Pancreas (tissue), 10 donors: ENCODE measurements around the gene L1TD1. TPM values are rescaled to one million over a fixed set of nuclear protein-coding genes. Genes with fewer than 3 reads are reported as not detected.

ENCODE experiments used
- ATAC-seq, 4 donors: fragments of 200-7000 bp; cut with Tn5 transposase; one replicate each; pipeline versions ENCODE4 v1.8.0 to v1.9.1; 2020; ENCODE audit warnings: mild to moderate bottlenecking in 4 of 4, moderate library complexity in 4 of 4
- DNase-seq, 6 donors: peaks; one replicate each; pipeline ENCODE4 v3.0.0-alpha.2; 2020
- FAIRE-seq: peaks from 2 replicates; lab custom pipeline; 2012; peaks lifted over from hg19 to GRCh38; lab: Jason Lieb, UNC
- H3K27ac ChIP-seq, 4 donors: fragments of 200-600 bp; sonication (generic); 1 replicate in 3 of 4; 2 replicates in 1 of 4; pipeline versions ENCODE4 v1.5.0 to v1.8.0; 2020
- H3K27me3 ChIP-seq, 4 donors: fragments of 200-600 bp; one replicate each; pipeline ENCODE4 v1.8.0; 2021
- H3K36me3 ChIP-seq, 3 donors: fragments of 200-600 bp; sonication (generic) in 1 of 3; one replicate each; pipeline versions ENCODE4 v1.5.0 to v1.8.0; 2020 to 2021
- H3K4me1 ChIP-seq, 3 donors: fragments of 200-600 bp; one replicate each; pipeline ENCODE4 v1.8.0; 2021
- H3K4me3 ChIP-seq, 4 donors: fragments of 200-600 bp; sonication (generic) in 2 of 4; one replicate each; pipeline versions ENCODE4 v1.5.0 to v1.8.0; 2020 to 2021
- H3K9me3 ChIP-seq, 4 donors: fragments of 200-600 bp; one replicate each; pipeline ENCODE4 v1.8.0; 2021
- CTCF ChIP-seq, 4 donors: fragments of 200-600 bp; sonication (generic) in 3 of 4; IDR thresholded peaks; one replicate each; pipeline versions ENCODE4 v1.5.0 to v1.8.0; 2021; ENCODE audit warnings: antibody characterized with exemption in 4 of 4
- WGBS, 2 donors: extraction: QIAGEN DNeasy Blood & Tissue Kit; methylation state at CpG; one replicate each; pipeline ENCODE4 v1.1.7; 2013; 5-methylcytosine and 5-hydroxymethylcytosine counted together
- intact Hi-C, 3 donors: fragments of 100-400 bp; cut with DNase I; formaldehyde crosslinking; loops; one replicate each; pipeline versions ENCODE4 v1.11.1 to v1.14.2; 2022
- polyA plus RNA-seq, 2 donors: library from polyadenylated mRNA; stranded (reverse); fragments of 200-250 nt; gene quantifications; one replicate each; pipeline ENCODE4 v1.2.3, GENCODE V29; 2013
- total RNA-seq, 6 donors: library from RNA; stranded (reverse); fragmentation: NEBNext Ultra II Directional in 4 of 6; extraction: Animal tissue kit (Norgen Biotek cat#: 25700) in 4 of 6; gene quantifications; one replicate each; pipeline versions ENCODE4 v1.2.1 to v1.2.4, GENCODE V29; 2021 to 2023
- donor health status: healthy with polysubstance abuse.
- donor health status: DM: no; HTN: no; CAD: no; lungs with moderate emphysema.
- donor health status: DM: no; HTN: no; CAD: no.
- donor health status: control.
- donor health status: control.
- donor health status: Bipolar disorder and iron deficiency.
- donor health status: DM: yes; HTN: yes; CAD: no.
- donor health status: DM: no; HTN: no; CAD: no.
- donor health status: DM: no; HTN: no; CAD: no.
- donor health status: DM: yes; HTN: yes; CAD: no.

Gene L1TD1
- total and polyA plus RNA-seq, 8 donors = 0.03 to 0.28 (median 0.09) TPM; not detected in 2

GRCh38 chr1:62187548-62187947 lies 7.1 kb upstream of the L1TD1 start:
- Histone ChIP-seq H3K27me3 (no peaks in the 10 kb centered on the region), H3K36me3 (no peaks in the 10 kb centered on the region), H3K27ac (no peak overlapping the region), H3K9me3 (no peaks in the 10 kb centered on the region), H3K4me3 (no peak overlapping the region), H3K4me1 (no peaks in the 10 kb centered on the region)
- ATAC-seq (no peak), FAIRE-seq (no peak), DNase-seq (no peak)
- WGBS, 2 donors = 97% methylated on average over 5 of the region's 5 CpGs
- intact Hi-C loops = no loop called here
- TF ChIP-seq CTCF (IDR thresholded peaks at IDR 0.05) = no peak

- Histone ChIP-seq H3K4me3 (no peak overlapping the region), H3K4me1 (no peaks in the 10 kb centered on the region), H3K27me3 (no peaks in the 10 kb centered on the region), H3K27ac (no peak overlapping the region), H3K9me3 (no peaks in the 10 kb centered on the region), H3K36me3 (no peaks in the 10 kb centered on the region)
- ATAC-seq (no peak), FAIRE-seq (no peak), DNase-seq (no peak)
- no peak for TF ChIP-seq CTCF (IDR thresholded peaks at IDR 0.05)
- WGBS, 2 donors = 92 to 97% methylated on average over 8 of the region's 8 CpGs
- intact Hi-C loops = no loop called here
Observed at GRCh38 chr1:62188111-62188510, 6.5 kb upstream of the L1TD1 start.

GRCh38 chr1:62196086-62196690 lies 1.5 kb downstream of the L1TD1 start:
- H3K4me3 ChIP-seq = no peak overlapping the region
- H3K9me3 ChIP-seq = no peaks in the 10 kb centered on the region
- H3K27me3 ChIP-seq = peaks cover 0 to 9% (median 0%) of the 10 kb centered on the region in 4 donors
- no peak overlapping the region for H3K27ac ChIP-seq
- WGBS, 2 donors = 82 to 83% methylated on average over 17 of the region's 17 CpGs
- intact Hi-C loops = no loop called here
- DNase-seq (no peak), ATAC-seq (no peak), FAIRE-seq (no peak)
- no peak for TF ChIP-seq CTCF (IDR thresholded peaks at IDR 0.05)
- no peaks in the 10 kb centered on the region for H3K36me3 ChIP-seq
- H3K4me1 ChIP-seq = peaks cover 0 to 5% (median 4%) of the 10 kb centered on the region in 3 donors

- FAIRE-seq = no peak
Observed at GRCh38 chr1:62198069-62198780, 3.6 kb downstream of the L1TD1 start.

More at GRCh38 chr1:62198069-62198780, 3.6 kb downstream of the L1TD1 start:
- WGBS, 2 donors = 52 to 58% methylated on average over 14 of the region's 14 CpGs
- H3K27ac ChIP-seq = no peak overlapping the region
- H3K27me3 ChIP-seq = peaks cover 0 to 9% (median 0%) of the 10 kb centered on the region in 4 donors
- no peak for TF ChIP-seq CTCF (IDR thresholded peaks at IDR 0.05)
- DNase-seq (no peak), ATAC-seq (no peak)
- peaks cover 0 to 5% (median 4%) of the 10 kb centered on the region in 3 donors for H3K4me1 ChIP-seq
- H3K36me3 ChIP-seq = no peaks in the 10 kb centered on the region
- intact Hi-C loops = no loop called here
- H3K9me3 ChIP-seq = no peaks in the 10 kb centered on the region
- no peak overlapping the region for H3K4me3 ChIP-seq
